SK-N-SH (cell line): ENCODE results near the gene ENTHD1. TPM values are rescaled to one million over a fixed set of nuclear protein-coding genes. Genes with fewer than 3 reads are reported as not detected.

Experiments
- CTCF ChIA-PET: fragments of 300-600, 350-600 bp; formaldehyde crosslinking; extraction: SDS; loops from one replicate; lab custom pipeline; 2021; lab: Yijun Ruan, JAX
- POLR2A ChIA-PET: fragments of 350-600 bp; sonication (Branson Sonifier 250); formaldehyde crosslinking; extraction: SDS; loops from one replicate; lab custom pipeline; 2020; ENCODE audit warnings: antibody characterized with exemption, inconsistent platforms; lab: Yijun Ruan, JAX
- DNase-seq: peaks from one replicate; pipeline ENCODE4 v3.0.0; 2012
- H2AFZ ChIP-seq: fragments of 200-600 bp; sonication (generic); 2 replicates; pipeline ENCODE4 v1.8.1; 2016; ENCODE audit warnings: antibody characterized with exemption, mild to moderate bottlenecking, low read depth
- H3F3A ChIP-seq: fragments of 200-600 bp; sonication (generic); replicated peaks from 2 replicates; pipeline ENCODE3; 2016; ENCODE audit warnings: antibody characterized with exemption, mild to moderate bottlenecking; ENCODE audit not compliant: insufficient read depth
- H3K27ac ChIP-seq, 2 experiments: fragments of 200-500 bp in 1 of 2; fragments of 200-600 bp in 1 of 2; sonication (Bioruptor generic) in 1 of 2; sonication (generic), shearing (Covaris generic) in 1 of 2; 2 replicates each; pipeline versions ENCODE4 v1.5.1 to v1.6.1; 2014 to 2016; ENCODE audit warnings: low read depth in 2 of 2, inconsistent platforms in 1 of 2, low read length in 1 of 2, mild to moderate bottlenecking in 1 of 2, mixed read lengths in 1 of 2
- H3K27me3 ChIP-seq: fragments of 200-600 bp; sonication (generic), shearing (Covaris generic); 2 replicates; pipeline ENCODE4 v1.6.1; 2016; ENCODE audit warnings: mixed run types; ENCODE audit not compliant: insufficient read depth
- H3K36me3 ChIP-seq, 2 experiments: fragments of 200-500 bp in 1 of 2; fragments of 200-600 bp in 1 of 2; sonication (Bioruptor generic) in 1 of 2; sonication (generic) in 1 of 2; replicated peaks in 1 of 2; 2 replicates each; pipeline versions ENCODE3 to v1.5.1; 2014 to 2016; ENCODE audit warnings: low read length in 1 of 2, mild to moderate bottlenecking in 1 of 2; ENCODE audit not compliant: insufficient read depth in 2 of 2, control insufficient read depth in 1 of 2
- H3K4me1 ChIP-seq, 2 experiments: fragments of 200-500 bp in 1 of 2; fragments of 200-600 bp in 1 of 2; sonication (Bioruptor generic) in 1 of 2; sonication (generic), shearing (Covaris generic) in 1 of 2; 2 replicates each; pipeline versions ENCODE4 v1.5.1 to v1.6.1; 2014 to 2016; ENCODE audit warnings: low read depth in 1 of 2, low read length in 1 of 2, mixed run types in 1 of 2; ENCODE audit not compliant: insufficient read depth in 2 of 2, control insufficient read depth in 1 of 2
- H3K4me2 ChIP-seq: fragments of 200-600 bp; sonication (generic), shearing (Covaris generic); 2 replicates; pipeline ENCODE4 v1.6.1; 2017; ENCODE audit warnings: mixed run types
- H3K4me3 ChIP-seq, 2 experiments: fragments of 200-500 bp in 1 of 2; fragments of 200-600 bp in 1 of 2; sonication (Bioruptor generic) in 1 of 2; sonication (generic), shearing (Covaris generic) in 1 of 2; 2 replicates each; pipeline versions ENCODE4 v1.5.1 to v1.8.1; 2014 to 2016; ENCODE audit warnings: low read depth in 2 of 2, inconsistent platforms in 1 of 2, low read length in 1 of 2, mild to moderate bottlenecking in 1 of 2, mixed read lengths in 1 of 2, moderate library complexity in 1 of 2
- H3K79me2 ChIP-seq: fragments of 200-600 bp; sonication (generic); 2 replicates; pipeline ENCODE4 v1.8.1; 2017; ENCODE audit warnings: mild to moderate bottlenecking; ENCODE audit not compliant: insufficient read depth
- H3K9ac ChIP-seq: fragments of 200-600 bp; sonication (generic); 2 replicates; pipeline ENCODE4 v1.6.1; 2017; ENCODE audit warnings: mixed run types
- H3K9me2 ChIP-seq: fragments of 200-600 bp; sonication (generic); 2 replicates; pipeline ENCODE4 v1.6.1; 2017; ENCODE audit warnings: mixed run types
- H3K9me3 ChIP-seq: fragments of 200-600 bp; sonication (generic); 2 replicates; pipeline ENCODE4 v1.6.1; 2017; ENCODE audit warnings: mixed run types, mild to moderate bottlenecking, moderate library complexity
- H4K20me1 ChIP-seq: fragments of 200-600 bp; sonication (generic); 2 replicates; pipeline ENCODE4 v1.6.1; 2017; ENCODE audit warnings: mild to moderate bottlenecking, mixed run types; ENCODE audit not compliant: insufficient read depth
- GABPA ChIP-seq: IDR thresholded peaks from 2 replicates; pipeline ENCODE4 v1.4.0; 2012; ENCODE audit warnings: low read depth, mild to moderate bottlenecking
- GATA2 ChIP-seq: sonication (generic); formaldehyde crosslinking; IDR thresholded peaks from 2 replicates; pipeline ENCODE4 v1.5.0; 2020; ENCODE audit warnings: mild to moderate bottlenecking, missing genetic modification reagents
- MEF2A ChIP-seq: IDR thresholded peaks from 2 replicates; pipeline ENCODE4 v1.4.0; 2012; ENCODE audit warnings: low read depth, borderline replicate concordance
- MXI1 ChIP-seq: IDR thresholded peaks from 2 replicates; pipeline ENCODE4 v1.6.1; 2012; ENCODE audit warnings: mild to moderate bottlenecking, low read depth, low read length, improper control_type of control experiment
- NFIC ChIP-seq: IDR thresholded peaks from 2 replicates; pipeline ENCODE4 v1.4.0; 2012; ENCODE audit warnings: borderline replicate concordance
- NRF1 ChIP-seq: IDR thresholded peaks from 2 replicates; pipeline ENCODE4 v1.6.1; 2012; ENCODE audit warnings: low read depth, mild to moderate bottlenecking, low read length
- POLR2AphosphoS5 ChIP-seq: IDR thresholded peaks from 2 replicates; pipeline ENCODE4 v1.6.1; 2012; ENCODE audit warnings: low read depth, low read length
- RAD21 ChIP-seq: IDR thresholded peaks from 2 replicates; pipeline ENCODE4 v1.6.1; 2012; ENCODE audit warnings: mild to moderate bottlenecking, low read length
- SIN3A ChIP-seq: IDR thresholded peaks from 2 replicates; pipeline ENCODE4 v1.6.1; 2012; ENCODE audit warnings: low read depth, mild to moderate bottlenecking, low read length, moderate library complexity, borderline replicate concordance
- SMC3 ChIP-seq: IDR thresholded peaks from 2 replicates; pipeline ENCODE4 v1.6.1; 2012; ENCODE audit warnings: low read depth, low read length, improper control_type of control experiment
- TAF1 ChIP-seq: IDR thresholded peaks from 2 replicates; pipeline ENCODE4 v1.6.1; 2012; ENCODE audit warnings: low read depth, mild to moderate bottlenecking, low read length, moderate library complexity, borderline replicate concordance
- WGBS: methylation state at CpG from one replicate; pipeline ENCODE4 v1.1.6; 2017; ENCODE audit warnings: low lambda C conversion rate; 5-methylcytosine and 5-hydroxymethylcytosine counted together
- polyA plus RNA-seq, 3 experiments: library from polyadenylated mRNA; depleted of rRNA; stranded (reverse); fragments of >200 nt; gene quantifications; 2 replicates each; pipeline ENCODE4 v1.2.3, GENCODE V29; 2012
- small RNA-seq, 7 experiments: library from RNA; depleted of rRNA; stranded (forward); fragments of <200 nt; gene quantifications; one replicate each; pipeline ENCODE3, GENCODE V24; 2012
- TF ChIP-seq, protein P1 (sequence below): IDR thresholded peaks from 2 replicates; pipeline ENCODE4 v1.6.1; 2012; ENCODE audit warnings: mild to moderate bottlenecking, low read depth, low read length, moderate library complexity
- TF ChIP-seq, protein P2 (sequence below): IDR thresholded peaks from 2 replicates; pipeline ENCODE4; 2012
- TF ChIP-seq, protein P3 (sequence below): fragments of 150-350 bp; IDR thresholded peaks from 2 replicates; pipeline ENCODE4 v1.6.1; 2016; ENCODE audit warnings: mild to moderate bottlenecking, low read depth, low read length
- TF ChIP-seq, protein P4 (sequence below): IDR thresholded peaks from 2 replicates; pipeline ENCODE4 v1.4.0; 2012; ENCODE audit warnings: low read depth

ENTHD1 gene
- polyA plus RNA-seq, 1 of the 3 experiments (the other 2 are of a cell fraction): not detected

DNA sequence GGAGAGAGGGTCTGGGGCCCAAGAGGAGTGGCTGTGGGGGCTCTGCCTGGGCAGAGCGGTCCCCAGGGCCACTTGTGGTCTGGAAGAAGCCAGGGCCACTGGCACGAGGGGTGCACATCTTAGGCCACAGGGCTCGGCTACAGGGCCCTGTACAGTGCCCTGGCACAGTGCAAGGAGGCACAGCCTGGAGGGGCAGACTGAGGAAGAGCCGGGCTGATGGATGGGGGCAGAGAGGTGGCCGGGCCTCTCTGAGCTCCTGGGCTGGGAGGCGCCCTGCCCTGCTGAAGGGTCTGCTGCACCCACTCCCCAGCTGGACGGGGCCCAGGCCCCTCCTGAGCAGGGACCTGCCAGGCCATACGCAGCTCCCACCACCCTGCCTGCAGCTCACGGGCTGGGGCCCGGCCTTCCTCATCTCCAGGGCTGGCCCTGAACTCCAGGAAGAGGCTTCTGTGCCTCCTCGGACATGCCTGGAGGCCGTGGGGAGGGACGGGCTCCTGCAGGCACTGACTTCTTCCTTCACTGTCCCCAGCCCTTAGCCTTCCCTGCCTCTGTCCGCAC lies 199.5 kb downstream of the ENTHD1 start:
- Histone ChIP-seq H3K27ac (no peak overlapping the region), H3K4me1 (peaks cover 0 to 10% of the 10 kb centered on the region in 2 experiments; a peak in 1 of 4 replicates), H4K20me1 (no peaks in the 10 kb centered on the region), H3K4me2 (no peak overlapping the region), H3K79me2 (no peaks in the 10 kb centered on the region), H3K4me3 (no peak overlapping the region), H3K27me3 (no peaks in the 10 kb centered on the region), H3K36me3 (no peaks in the 10 kb centered on the region), H3K9me2 (no peaks in the 10 kb centered on the region), H2AFZ (no peak overlapping the region), H3F3A (no peaks in the 10 kb centered on the region), H3K9ac (no peak overlapping the region), H3K9me3 (no peaks in the 10 kb centered on the region)
- WGBS: 49% methylated on average over 4 of the region's 14 CpGs
- TF ChIP-seq GABPA (no peak), NRF1 (no peak), TAF1 (no peak), SMC3 (no peak), GATA2 (no peak), RAD21 (no peak), MEF2A (no peak), SIN3A (no peak), POLR2AphosphoS5 (no peak), NFIC (no peak), MXI1 (no peak)
- TF ChIP-seq, protein P1, sequence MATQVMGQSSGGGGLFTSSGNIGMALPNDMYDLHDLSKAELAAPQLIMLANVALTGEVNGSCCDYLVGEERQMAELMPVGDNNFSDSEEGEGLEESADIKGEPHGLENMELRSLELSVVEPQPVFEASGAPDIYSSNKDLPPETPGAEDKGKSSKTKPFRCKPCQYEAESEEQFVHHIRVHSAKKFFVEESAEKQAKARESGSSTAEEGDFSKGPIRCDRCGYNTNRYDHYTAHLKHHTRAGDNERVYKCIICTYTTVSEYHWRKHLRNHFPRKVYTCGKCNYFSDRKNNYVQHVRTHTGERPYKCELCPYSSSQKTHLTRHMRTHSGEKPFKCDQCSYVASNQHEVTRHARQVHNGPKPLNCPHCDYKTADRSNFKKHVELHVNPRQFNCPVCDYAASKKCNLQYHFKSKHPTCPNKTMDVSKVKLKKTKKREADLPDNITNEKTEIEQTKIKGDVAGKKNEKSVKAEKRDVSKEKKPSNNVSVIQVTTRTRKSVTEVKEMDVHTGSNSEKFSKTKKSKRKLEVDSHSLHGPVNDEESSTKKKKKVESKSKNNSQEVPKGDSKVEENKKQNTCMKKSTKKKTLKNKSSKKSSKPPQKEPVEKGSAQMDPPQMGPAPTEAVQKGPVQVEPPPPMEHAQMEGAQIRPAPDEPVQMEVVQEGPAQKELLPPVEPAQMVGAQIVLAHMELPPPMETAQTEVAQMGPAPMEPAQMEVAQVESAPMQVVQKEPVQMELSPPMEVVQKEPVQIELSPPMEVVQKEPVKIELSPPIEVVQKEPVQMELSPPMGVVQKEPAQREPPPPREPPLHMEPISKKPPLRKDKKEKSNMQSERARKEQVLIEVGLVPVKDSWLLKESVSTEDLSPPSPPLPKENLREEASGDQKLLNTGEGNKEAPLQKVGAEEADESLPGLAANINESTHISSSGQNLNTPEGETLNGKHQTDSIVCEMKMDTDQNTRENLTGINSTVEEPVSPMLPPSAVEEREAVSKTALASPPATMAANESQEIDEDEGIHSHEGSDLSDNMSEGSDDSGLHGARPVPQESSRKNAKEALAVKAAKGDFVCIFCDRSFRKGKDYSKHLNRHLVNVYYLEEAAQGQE: no peak
- TF ChIP-seq, protein P2, sequence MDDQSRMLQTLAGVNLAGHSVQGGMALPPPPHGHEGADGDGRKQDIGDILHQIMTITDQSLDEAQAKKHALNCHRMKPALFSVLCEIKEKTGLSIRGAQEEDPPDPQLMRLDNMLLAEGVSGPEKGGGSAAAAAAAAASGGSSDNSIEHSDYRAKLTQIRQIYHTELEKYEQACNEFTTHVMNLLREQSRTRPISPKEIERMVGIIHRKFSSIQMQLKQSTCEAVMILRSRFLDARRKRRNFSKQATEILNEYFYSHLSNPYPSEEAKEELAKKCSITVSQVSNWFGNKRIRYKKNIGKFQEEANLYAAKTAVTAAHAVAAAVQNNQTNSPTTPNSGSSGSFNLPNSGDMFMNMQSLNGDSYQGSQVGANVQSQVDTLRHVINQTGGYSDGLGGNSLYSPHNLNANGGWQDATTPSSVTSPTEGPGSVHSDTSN: no peak
- TF ChIP-seq, protein P3, sequence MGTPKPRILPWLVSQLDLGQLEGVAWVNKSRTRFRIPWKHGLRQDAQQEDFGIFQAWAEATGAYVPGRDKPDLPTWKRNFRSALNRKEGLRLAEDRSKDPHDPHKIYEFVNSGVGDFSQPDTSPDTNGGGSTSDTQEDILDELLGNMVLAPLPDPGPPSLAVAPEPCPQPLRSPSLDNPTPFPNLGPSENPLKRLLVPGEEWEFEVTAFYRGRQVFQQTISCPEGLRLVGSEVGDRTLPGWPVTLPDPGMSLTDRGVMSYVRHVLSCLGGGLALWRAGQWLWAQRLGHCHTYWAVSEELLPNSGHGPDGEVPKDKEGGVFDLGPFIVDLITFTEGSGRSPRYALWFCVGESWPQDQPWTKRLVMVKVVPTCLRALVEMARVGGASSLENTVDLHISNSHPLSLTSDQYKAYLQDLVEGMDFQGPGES: no peak
- TF ChIP-seq, protein P4, sequence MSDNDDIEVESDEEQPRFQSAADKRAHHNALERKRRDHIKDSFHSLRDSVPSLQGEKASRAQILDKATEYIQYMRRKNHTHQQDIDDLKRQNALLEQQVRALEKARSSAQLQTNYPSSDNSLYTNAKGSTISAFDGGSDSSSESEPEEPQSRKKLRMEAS: no peak
- no peak for DNase-seq
- ChIA-PET POLR2A (no interaction called here), CTCF (no interaction called here)

Small RNA genes lying within 50 kb of the gene (small RNA-seq; reads per million reads assigned to genes)
- gene RN7SKP210: 0 reads per million in 7 experiments

Other genes starting within 250 kb of the ENTHD1 start
- 0.13 and 0.15 TPM in 2 replicates for gene GRAP2, start 7.3 kb upstream of the ENTHD1 start, polyA plus RNA-seq (2012; rRNA removed)
- not detected in 2 replicates for gene TMA7B, start 66.6 kb upstream of the ENTHD1 start, polyA plus RNA-seq (2012; rRNA removed)
- not detected in 2 replicates for gene FAM83F, start 101.2 kb upstream of the ENTHD1 start, polyA plus RNA-seq (2012; rRNA removed)